GM23338 (cell line): ENCODE data around the gene ENTPD1. TPM values are rescaled to one million over a fixed set of nuclear protein-coding genes. Genes with fewer than 3 reads are reported as not detected.

Experiments used
- ATAC-seq: fragments of 200-7000 bp; cut with Tn5 transposase; 3 replicates; pipeline ENCODE4 v1.9.1; 2020
- DNase-seq: peaks from one replicate; pipeline ENCODE4 v3.0.0-alpha.2; 2015; ENCODE audit warnings: low spot score
- H2AFZ ChIP-seq: fragments of 200-600 bp; sonication (generic); 2 replicates; pipeline ENCODE4 v1.8.0; 2016; ENCODE audit warnings: antibody characterized with exemption, mild to moderate bottlenecking, moderate library complexity
- H3F3A ChIP-seq: fragments of 200-600 bp; sonication (generic); replicated peaks from 2 replicates; pipeline ENCODE4 v1.8.0; 2017; ENCODE audit warnings: antibody characterized with exemption, mixed run types, low read depth
- H3K27ac ChIP-seq: fragments of 200-600 bp; sonication (generic); 2 replicates; pipeline ENCODE4 v1.6.1; 2016; ENCODE audit warnings: low read depth
- H3K27me3 ChIP-seq: fragments of 200-600 bp; sonication (generic); 2 replicates; pipeline ENCODE4 v1.8.0; 2016; ENCODE audit warnings: mild to moderate bottlenecking, mixed run types, moderate library complexity; ENCODE audit not compliant: insufficient read depth
- H3K36me3 ChIP-seq: fragments of 200-600 bp; sonication (generic); 2 replicates; pipeline ENCODE4 v1.8.0; 2016; ENCODE audit warnings: mild to moderate bottlenecking; ENCODE audit not compliant: insufficient read depth
- H3K4me1 ChIP-seq: fragments of 200-600 bp; sonication (generic); 2 replicates; pipeline ENCODE4 v1.8.0; 2016; ENCODE audit warnings: mild to moderate bottlenecking, moderate library complexity; ENCODE audit not compliant: insufficient read depth
- H3K4me2 ChIP-seq: fragments of 200-600 bp; sonication (generic); 2 replicates; pipeline ENCODE4 v1.7.1; 2017; ENCODE audit warnings: mixed run types
- H3K4me3 ChIP-seq: fragments of 200-600 bp; sonication (generic); 2 replicates; pipeline ENCODE4 v1.6.1; 2016; ENCODE audit warnings: mixed run types
- H3K79me2 ChIP-seq: fragments of 200-600 bp; sonication (generic); replicated peaks from 2 replicates; pipeline ENCODE4 v1.8.0; 2017; ENCODE audit warnings: mild to moderate bottlenecking; ENCODE audit not compliant: insufficient read depth
- H3K9me2 ChIP-seq: fragments of 200-600 bp; sonication (generic); 2 replicates; pipeline ENCODE4 v1.8.0; 2017; ENCODE audit not compliant: insufficient read depth
- H4K20me1 ChIP-seq: fragments of 200-600 bp; sonication (generic); replicated peaks from 2 replicates; pipeline ENCODE4 v1.8.0; 2017; ENCODE audit warnings: mild to moderate bottlenecking; ENCODE audit not compliant: insufficient read depth
- H3K27ac Mint-ChIP-seq: 2 replicates; pipeline ENCODE4 v1.8.0; 2020; ENCODE audit warnings: inconsistent platforms, mild to moderate bottlenecking, moderate library complexity, mixed read lengths
- H3K27me3 Mint-ChIP-seq: 3 replicates; pipeline ENCODE4 v1.8.0; 2022; ENCODE audit warnings: low read depth, mild to moderate bottlenecking, moderate library complexity, mixed read lengths, inconsistent platforms; ENCODE audit not compliant: insufficient read depth, poor library complexity
- H3K36me3 Mint-ChIP-seq: 3 replicates; pipeline ENCODE4 v1.8.0; 2021; ENCODE audit warnings: low read depth, mild to moderate bottlenecking, inconsistent platforms, moderate library complexity, mixed read lengths
- H3K4me1 Mint-ChIP-seq: 3 replicates; pipeline ENCODE4 v1.8.0; 2020; ENCODE audit warnings: mild to moderate bottlenecking, inconsistent platforms, mixed read lengths
- H3K4me3 Mint-ChIP-seq: 3 replicates; pipeline ENCODE4 v1.8.0; 2021; ENCODE audit warnings: moderate library complexity, mild to moderate bottlenecking, inconsistent platforms, mixed read lengths
- H3K9me3 Mint-ChIP-seq: 3 replicates; pipeline ENCODE4 v1.8.0; 2020; ENCODE audit warnings: moderate library complexity, mild to moderate bottlenecking, inconsistent platforms, mixed read lengths
- CREB1 ChIP-seq: fragments of 250-450 bp; sonication (Bioruptor Pico); IDR thresholded peaks from 2 replicates; pipeline ENCODE4 v1.5.0; 2020; ENCODE audit warnings: low read depth, mild to moderate bottlenecking, moderate library complexity
- EZH2phosphoT487 ChIP-seq: fragments of 200-600 bp; sonication (generic); IDR thresholded peaks from one replicate; pipeline ENCODE4 v1.8.1; 2018; ENCODE audit warnings: antibody characterized with exemption; ENCODE audit not compliant: unreplicated experiment
- POLR2AphosphoS5 ChIP-seq: IDR thresholded peaks from 2 replicates; pipeline ENCODE4 v1.6.1; 2016; ENCODE audit warnings: antibody characterized with exemption, low read depth
- STAT1 ChIP-seq: IDR thresholded peaks from one replicate; pipeline ENCODE4 v1.6.1; 2016; ENCODE audit warnings: antibody characterized with exemption; ENCODE audit not compliant: unreplicated experiment
- ZNF331 ChIP-seq: fragments of 250-450 bp; sonication (Bioruptor Pico); IDR thresholded peaks from 2 replicates; pipeline ENCODE4 v1.5.0; 2020; ENCODE audit warnings: low read depth, mild to moderate bottlenecking, moderate library complexity
- polyA plus RNA-seq: library from polyadenylated mRNA; unstranded; fragments of >200 nt; fragmentation: Nextera tagmentation; extraction: Ambion mirVana; gene quantifications from 2 replicates; pipeline ENCODE4 v1.2.1, GENCODE V29; 2016
- total RNA-seq: library from RNA; depleted of rRNA; stranded (reverse); fragments of >200 nt; shearing (Covaris generic); gene quantifications from 2 replicates; pipeline ENCODE4 v1.2.3, GENCODE V29; 2014
- TF ChIP-seq, protein P1 (sequence below): IDR thresholded peaks from one replicate; pipeline ENCODE4 v1.6.1; 2018; ENCODE audit warnings: antibody characterized with exemption; ENCODE audit not compliant: unreplicated experiment
- TF ChIP-seq, protein P2 (sequence below), 2 experiments: fragments of 200-600 bp in 1 of 2; sonication (generic) in 1 of 2; conservative IDR thresholded peaks; 2 replicates each; pipeline versions ENCODE4 v1.5.1 to v1.6.1; 2016 to 2017; ENCODE audit warnings: antibody characterized with exemption in 2 of 2, low read depth in 2 of 2, mild to moderate bottlenecking in 2 of 2, moderate library complexity in 1 of 2

ENTPD1 gene
- total and polyA plus RNA-seq, 2 experiments from 2014 or later, result 2.3 to 3.6 TPM

DNA sequence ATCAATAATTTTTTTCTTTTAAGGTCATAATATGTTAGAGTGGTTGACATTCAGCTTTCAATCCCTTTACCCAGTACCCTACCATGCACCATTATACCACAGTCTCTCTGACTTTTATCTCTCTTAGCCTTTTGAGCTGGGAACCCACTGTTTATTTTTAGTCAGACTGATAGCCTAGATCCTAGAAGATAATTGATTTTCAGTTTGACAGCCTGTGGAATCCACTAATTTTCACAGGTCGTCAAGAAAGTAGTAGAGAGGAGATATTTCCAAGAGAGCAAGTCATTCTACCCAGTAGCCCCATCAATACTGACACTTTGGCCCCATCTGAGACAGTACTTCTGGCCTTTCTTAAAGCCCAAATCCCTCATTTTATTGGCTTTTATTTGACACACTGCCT is 84.7 kb downstream of the ENTPD1 start (continued):
- no peak for TF ChIP-seq STAT1
- no peak for TF ChIP-seq CREB1 (CRISPR knock-in tag)
- no peak for TF ChIP-seq ZNF331 (CRISPR knock-in tag)
- TF ChIP-seq POLR2AphosphoS5, result no peak
- TF ChIP-seq EZH2phosphoT487, result no peak
- TF ChIP-seq, protein P1, sequence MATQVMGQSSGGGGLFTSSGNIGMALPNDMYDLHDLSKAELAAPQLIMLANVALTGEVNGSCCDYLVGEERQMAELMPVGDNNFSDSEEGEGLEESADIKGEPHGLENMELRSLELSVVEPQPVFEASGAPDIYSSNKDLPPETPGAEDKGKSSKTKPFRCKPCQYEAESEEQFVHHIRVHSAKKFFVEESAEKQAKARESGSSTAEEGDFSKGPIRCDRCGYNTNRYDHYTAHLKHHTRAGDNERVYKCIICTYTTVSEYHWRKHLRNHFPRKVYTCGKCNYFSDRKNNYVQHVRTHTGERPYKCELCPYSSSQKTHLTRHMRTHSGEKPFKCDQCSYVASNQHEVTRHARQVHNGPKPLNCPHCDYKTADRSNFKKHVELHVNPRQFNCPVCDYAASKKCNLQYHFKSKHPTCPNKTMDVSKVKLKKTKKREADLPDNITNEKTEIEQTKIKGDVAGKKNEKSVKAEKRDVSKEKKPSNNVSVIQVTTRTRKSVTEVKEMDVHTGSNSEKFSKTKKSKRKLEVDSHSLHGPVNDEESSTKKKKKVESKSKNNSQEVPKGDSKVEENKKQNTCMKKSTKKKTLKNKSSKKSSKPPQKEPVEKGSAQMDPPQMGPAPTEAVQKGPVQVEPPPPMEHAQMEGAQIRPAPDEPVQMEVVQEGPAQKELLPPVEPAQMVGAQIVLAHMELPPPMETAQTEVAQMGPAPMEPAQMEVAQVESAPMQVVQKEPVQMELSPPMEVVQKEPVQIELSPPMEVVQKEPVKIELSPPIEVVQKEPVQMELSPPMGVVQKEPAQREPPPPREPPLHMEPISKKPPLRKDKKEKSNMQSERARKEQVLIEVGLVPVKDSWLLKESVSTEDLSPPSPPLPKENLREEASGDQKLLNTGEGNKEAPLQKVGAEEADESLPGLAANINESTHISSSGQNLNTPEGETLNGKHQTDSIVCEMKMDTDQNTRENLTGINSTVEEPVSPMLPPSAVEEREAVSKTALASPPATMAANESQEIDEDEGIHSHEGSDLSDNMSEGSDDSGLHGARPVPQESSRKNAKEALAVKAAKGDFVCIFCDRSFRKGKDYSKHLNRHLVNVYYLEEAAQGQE, result no peak
- TF ChIP-seq, protein P2, sequence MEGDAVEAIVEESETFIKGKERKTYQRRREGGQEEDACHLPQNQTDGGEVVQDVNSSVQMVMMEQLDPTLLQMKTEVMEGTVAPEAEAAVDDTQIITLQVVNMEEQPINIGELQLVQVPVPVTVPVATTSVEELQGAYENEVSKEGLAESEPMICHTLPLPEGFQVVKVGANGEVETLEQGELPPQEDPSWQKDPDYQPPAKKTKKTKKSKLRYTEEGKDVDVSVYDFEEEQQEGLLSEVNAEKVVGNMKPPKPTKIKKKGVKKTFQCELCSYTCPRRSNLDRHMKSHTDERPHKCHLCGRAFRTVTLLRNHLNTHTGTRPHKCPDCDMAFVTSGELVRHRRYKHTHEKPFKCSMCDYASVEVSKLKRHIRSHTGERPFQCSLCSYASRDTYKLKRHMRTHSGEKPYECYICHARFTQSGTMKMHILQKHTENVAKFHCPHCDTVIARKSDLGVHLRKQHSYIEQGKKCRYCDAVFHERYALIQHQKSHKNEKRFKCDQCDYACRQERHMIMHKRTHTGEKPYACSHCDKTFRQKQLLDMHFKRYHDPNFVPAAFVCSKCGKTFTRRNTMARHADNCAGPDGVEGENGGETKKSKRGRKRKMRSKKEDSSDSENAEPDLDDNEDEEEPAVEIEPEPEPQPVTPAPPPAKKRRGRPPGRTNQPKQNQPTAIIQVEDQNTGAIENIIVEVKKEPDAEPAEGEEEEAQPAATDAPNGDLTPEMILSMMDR (conservative IDR thresholded peaks at IDR 0.05; ENCODE audit: low read depth in 2 of 2), result no peak

DNA sequence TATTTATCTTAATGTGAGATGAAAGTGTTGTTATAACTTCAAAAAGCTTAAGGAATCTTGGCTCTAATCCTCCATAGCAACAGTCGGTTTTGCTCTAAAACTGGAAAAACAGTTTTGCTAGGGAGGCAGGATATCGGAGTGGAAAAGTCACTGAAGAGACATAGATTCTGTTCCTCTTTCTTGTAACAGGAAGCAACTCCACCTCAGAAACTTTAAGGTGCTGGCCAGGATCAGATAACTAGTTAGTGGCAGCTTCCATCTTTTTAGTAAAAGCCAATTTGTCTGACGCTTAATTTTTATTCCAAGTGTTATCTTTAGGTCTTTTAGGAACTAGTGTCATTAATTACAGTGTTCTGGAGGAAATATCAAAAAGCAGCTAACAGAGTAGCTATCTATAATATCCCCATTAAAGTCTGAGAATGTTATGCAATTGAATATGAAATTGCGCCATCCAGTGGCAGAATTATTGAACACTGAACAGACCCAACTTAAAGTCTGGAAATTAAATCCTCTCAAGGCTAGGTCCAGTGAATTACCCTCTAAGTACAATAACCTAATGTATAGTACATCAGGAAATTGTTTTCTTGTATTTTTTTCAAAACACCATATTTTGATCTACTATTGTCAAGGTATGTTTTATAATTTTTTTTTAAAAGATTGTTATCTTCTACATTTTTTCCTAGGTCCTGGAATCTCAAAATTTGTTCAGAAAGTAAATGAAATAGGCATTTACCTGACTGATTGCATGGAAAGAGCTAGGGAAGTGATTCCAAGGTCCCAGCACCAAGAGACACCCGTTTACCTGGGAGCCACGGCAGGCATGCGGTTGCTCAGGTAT is 85.9 kb downstream of the ENTPD1 start:
- Histone ChIP-seq H3K79me2 (no peaks in the 10 kb centered on the region), H3K9me2 (no peaks in the 10 kb centered on the region), H3K4me1 (no peaks in the 10 kb centered on the region), H3K27me3 (no peaks in the 10 kb centered on the region), H4K20me1 (no peaks in the 10 kb centered on the region), H3K27ac (no peak overlapping the region), H3F3A (no peaks in the 10 kb centered on the region), H3K4me3 (no peak overlapping the region), H3K4me2 (no peak overlapping the region), H3K36me3 (no peaks in the 10 kb centered on the region), H2AFZ (no peak overlapping the region)
- H3K4me3 Mint-ChIP-seq, result no peak overlapping the region
- ATAC-seq (peak; percentile 64), DNase-seq (peak; percentile 77)
- H3K27me3 Mint-ChIP-seq, result no peaks in the 10 kb centered on the region
- H3K4me1 Mint-ChIP-seq, result peaks cover 8% of the 10 kb centered on the region; the same call in 2 of the 3 replicates
- H3K36me3 Mint-ChIP-seq, result no peaks in the 10 kb centered on the region
- H3K27ac Mint-ChIP-seq, result no peak overlapping the region
- no peaks in the 10 kb centered on the region for H3K9me3 Mint-ChIP-seq
- TF ChIP-seq, protein P2 (conservative IDR thresholded peaks at IDR 0.05; ENCODE audit: low read depth in 2 of 2), result peak; percentile 69 to 94
- no peak for TF ChIP-seq POLR2AphosphoS5
